NCI-H1092 treated with DMSO at 0.1 percent for 48 hours (cell line): Measurements from ENCODE around the gene GALNTL6.

Experiments used
- DNase-seq: peaks from one replicate; lab custom pipeline; 2025; lab: John Stamatoyannopoulos, UW

The GALNTL6 gene

GRCh38 chr4:172007889-172008288, 194.7 kb downstream of the GALNTL6 start:
- DNase-seq: no peak

DNA sequence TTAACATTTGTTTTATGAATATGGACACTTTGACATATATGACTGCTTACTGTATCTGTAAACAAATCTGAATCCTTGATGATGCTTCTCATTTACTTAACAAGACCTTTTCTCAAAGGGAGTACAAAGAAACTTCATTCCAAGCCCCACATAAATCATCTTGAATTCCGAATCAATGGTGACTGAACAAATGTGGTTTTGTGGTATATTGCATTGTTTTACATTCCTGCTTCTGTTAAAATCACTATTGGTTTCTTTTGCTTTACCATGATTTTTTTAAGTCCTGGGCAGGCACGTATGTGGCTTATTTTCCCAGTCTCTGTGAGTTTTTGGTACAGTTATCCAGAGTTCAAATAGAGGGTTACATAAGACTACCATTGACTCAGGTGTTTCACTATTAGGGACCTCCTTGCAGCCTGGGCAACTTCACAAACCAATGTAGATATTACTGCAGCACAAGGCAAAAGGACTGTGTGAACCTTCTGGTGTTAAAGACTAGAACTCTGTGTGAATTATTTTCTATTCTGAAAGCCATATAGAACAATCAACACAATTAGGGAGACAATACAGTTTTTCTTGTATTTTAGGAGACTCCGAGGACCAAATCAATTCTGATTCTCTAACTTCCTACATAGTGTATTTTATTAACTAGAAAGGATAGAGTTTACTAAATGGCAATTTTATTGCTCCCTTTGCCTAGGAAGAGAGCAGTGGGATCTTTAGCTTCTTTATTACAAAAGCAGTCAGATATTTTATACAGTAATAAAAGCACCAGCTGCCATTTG, 196.4 kb downstream of the GALNTL6 start:
- DNase-seq: no peak

DNA sequence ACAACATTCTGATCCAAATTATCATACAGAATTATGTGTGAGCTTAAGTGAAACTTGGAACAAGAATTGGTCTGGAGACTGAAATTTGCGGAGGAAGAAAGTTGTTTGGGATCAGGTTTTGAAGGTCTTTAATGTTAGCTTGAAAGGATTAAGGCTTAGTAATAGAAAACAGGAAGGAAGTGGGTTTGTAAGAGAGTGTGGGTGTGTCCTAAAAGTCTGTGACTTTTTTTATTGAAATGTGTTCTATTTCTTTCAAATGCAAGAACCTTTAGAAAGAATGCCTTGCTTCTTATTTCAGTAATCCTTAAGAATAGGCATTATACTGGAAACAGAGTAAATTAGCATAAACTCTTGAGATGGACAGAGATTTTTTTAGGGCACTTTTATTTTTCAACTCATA, 198.0 kb downstream of the GALNTL6 start:
- no peak for DNase-seq

- DNase-seq: no peak
Observed at GRCh38 chr4:172018358-172018757, 205.2 kb downstream of the GALNTL6 start.

DNA sequence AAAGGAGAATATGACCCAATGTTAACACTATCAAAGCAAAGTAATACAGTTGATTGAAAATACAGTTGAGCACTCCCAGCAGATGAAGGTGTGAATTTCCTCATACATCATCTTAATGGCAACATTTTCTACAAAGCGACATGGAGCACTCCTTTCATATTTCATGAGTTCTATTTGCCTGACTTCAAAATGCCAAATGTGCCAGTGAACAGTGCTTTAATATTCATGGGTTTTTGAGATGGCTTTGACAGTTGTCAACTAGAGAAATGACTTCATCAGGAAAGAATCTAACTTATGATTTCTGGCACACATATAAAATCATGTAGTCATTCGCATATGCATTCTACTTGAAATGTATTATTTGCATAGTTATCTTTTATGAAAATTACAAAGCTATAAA, 222.4 kb downstream of the GALNTL6 start:
- DNase-seq: no peak

- DNase-seq: no peak
Observed at GRCh38 chr4:172040766-172041165, 227.6 kb downstream of the GALNTL6 start.

- no peak for DNase-seq
Observed at GRCh38 chr4:172042714-172043114, 229.5 kb downstream of the GALNTL6 start.

DNA sequence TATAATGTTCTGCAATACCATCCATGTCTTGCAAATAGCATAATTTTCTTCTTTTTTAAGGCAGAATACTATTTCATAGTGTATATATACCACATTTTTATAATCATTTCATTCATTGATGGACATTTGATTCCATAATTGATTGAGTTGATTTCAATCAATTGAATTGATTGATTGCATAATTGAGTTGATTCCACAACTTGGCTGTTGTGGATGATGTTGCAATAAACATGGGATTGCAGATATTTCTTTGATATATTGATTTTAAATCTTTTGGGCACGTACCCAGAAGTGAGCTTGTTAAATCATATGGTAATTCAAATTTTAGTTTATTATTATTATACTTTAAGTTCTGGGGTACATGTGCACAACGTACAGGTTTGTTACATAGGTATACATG, 232.8 kb downstream of the GALNTL6 start:
- no peak for DNase-seq

- DNase-seq: no peak
Observed at GRCh38 chr4:172048666-172049065, 235.5 kb downstream of the GALNTL6 start.

DNA sequence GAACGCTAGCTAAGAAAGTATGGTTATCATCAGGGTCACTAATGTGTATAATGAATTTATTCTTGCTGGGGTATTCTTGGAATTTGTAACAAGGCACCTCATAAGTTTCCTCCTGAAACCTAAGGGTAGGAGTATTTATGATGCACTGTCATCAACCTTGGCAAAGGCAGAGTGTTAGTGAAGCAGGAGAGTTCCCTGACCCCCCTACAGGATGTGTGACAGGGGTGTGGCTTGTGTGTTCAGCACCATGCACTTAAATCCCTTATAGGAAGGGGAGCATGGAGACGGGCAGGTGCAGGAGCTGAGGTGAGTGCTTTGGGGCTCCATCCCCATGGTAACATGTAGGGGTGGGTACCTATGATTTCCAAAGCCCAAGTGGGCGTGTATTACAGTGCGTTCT, 237.7 kb downstream of the GALNTL6 start:
- DNase-seq: no peak

DNA sequence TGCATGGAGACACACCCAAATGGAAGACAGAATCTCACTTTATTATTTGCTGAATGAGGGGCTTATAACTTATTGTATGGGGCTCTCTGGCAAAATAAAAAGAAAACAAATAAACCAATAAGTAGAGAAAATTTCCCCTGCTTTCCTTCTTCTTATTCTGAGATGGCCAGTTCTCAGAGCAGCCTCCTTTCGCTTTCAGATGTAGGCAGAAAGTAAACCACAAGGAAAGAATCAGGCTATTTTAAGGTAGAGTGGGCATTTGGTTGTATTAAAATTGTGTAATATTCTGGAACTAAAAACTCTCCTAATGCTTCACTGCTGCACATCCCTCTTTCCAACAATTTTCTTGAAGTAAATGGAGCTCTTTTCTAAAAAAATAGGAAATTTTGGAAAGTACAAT, 241.8 kb downstream of the GALNTL6 start:
- DNase-seq: no peak

- no peak for DNase-seq
Observed at GRCh38 chr4:172055498-172055897, 242.3 kb downstream of the GALNTL6 start.

DNA sequence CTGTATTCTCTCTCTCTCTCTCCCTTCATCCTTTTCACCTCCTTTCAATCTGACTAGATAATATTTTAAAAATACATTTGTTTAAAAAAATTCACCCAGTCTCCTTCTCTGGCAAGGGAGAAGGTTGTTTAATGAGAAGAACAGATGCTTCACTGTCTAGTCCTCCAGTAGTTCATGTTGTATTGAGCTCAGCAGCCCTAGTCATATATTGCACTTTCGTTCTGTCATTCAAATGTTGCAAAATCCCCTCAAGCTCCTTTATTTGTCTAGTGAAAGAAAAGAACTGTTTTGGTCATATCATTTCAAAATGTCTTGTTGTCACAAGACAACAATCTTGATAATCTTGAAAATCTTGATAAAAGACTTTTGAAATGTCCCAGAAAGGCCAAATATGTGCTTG, 248.0 kb downstream of the GALNTL6 start:
- no peak for DNase-seq

DNA sequence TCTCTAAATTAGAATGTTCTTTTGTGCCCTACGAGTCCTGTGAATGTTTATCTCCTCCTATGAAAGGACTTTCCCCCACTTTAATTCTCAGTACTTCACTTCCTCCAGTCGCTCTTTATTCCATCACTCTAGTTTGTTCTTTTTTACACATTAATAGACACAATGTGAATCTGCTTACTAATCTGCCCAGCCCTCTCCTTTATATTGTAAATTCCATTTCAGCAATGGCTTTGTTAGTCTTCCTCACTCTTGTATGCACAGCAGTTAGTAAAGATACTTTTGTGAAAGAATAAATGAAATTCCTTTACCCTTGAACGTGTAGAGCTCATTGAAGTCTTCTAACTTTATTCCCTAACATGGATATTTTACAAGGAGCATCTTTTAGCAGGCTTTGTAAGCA, 255.3 kb downstream of the GALNTL6 start:
- no peak for DNase-seq

- DNase-seq: no peak
Observed at GRCh38 chr4:172073590-172073989, 260.4 kb downstream of the GALNTL6 start.

- DNase-seq: no peak
Observed at GRCh38 chr4:172083272-172083671, 270.1 kb downstream of the GALNTL6 start.

DNA sequence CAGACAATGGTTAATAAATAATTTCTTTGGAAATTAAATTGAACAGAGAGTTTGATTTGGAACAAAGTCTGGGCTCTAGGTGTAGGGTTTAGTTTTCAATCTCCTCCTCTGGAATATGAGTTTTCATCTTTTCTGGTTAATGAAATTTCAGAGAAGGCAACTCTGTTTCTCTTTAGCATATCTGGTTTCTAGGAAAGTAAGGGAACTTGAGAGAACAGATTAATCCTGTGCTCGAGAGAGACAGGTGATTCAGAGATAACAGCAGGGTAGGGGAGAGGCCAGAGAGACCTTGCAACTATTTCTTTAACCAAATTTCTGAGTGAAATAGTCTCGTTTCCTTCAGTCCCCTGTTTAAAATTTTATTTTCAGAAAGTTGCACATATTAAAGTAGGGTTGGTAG, 275.4 kb downstream of the GALNTL6 start:
- DNase-seq: no peak

- peak; percentile 8 for DNase-seq
Observed at GRCh38 chr4:172095161-172095560, 282.0 kb downstream of the GALNTL6 start.

- no peak for DNase-seq
Observed at GRCh38 chr4:172096786-172097185, 283.6 kb downstream of the GALNTL6 start.

DNA sequence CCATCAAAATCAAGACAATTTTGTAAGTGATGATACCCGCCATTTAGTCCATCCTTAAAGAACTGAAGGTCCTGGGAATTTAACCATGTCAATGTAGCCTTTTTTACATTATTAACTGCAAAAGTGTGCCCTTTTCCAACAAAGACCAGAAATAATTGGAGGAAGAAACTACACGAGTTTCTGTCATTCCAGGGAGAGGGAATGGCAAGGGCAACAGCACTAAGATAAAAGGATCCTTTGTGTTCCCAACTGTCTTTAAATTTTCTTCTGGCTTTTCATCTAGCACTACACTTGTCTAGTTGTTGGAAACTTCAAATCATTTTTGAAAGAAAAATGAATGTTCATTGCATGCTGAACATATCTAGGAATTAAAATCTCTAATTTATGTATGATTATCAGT, 286.2 kb downstream of the GALNTL6 start:
- no peak for DNase-seq

- no peak for DNase-seq
Observed at GRCh38 chr4:172103456-172103855, 290.3 kb downstream of the GALNTL6 start.

- no peak for DNase-seq
Observed at GRCh38 chr4:172104539-172104938, 291.3 kb downstream of the GALNTL6 start.

DNA sequence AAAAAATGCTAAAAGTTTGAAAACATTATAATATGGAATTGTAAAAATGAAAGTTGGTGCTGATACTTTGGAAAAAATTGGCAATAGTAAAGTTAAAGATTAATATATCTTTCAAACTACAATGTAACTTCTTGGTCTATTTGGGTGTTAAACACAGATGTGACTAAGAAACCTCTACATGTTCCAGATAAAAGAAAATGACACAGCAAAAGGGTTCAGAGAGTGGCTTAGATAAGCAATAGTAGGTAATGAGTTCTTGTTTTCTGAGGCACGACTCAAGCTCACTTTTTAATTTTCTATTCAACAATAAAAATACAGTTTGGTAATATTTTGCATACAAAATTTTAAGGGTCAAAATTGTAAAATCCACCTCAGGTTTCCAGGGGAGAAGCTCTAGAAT, 292.7 kb downstream of the GALNTL6 start:
- DNase-seq: no peak

DNA sequence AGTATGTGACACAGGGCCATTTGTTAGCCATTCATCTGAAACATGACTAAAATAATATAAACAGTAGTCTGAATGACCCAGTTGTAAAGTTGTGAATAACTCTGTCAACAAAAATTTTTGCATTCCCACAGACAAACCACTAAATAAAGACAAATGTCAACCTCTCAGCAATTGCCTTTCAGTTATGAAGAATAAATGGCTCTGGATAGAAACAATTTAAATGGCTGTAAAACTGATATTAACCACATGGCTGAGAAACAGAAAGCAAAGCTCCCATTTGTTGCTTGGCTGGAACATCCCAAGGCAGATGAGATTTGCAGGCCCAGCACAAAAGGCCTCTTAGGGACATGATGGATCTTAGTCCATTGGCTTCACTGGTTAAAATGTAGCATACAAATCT, 296.3 kb downstream of the GALNTL6 start:
- DNase-seq: no peak
